GM12875 (cell line): ENCODE results near the gene PRKCG.

ENCODE experiments used
- H3K4me3 ChIP-seq: one replicate; pipeline ENCODE4 v1.5.1; 2011; ENCODE audit warnings: low read depth, low read length, control low read depth
- TF ChIP-seq, protein P1 (sequence below): IDR thresholded peaks from 2 replicates; pipeline ENCODE4 v1.5.1; 2011; ENCODE audit warnings: low read depth, mild to moderate bottlenecking, control low read depth, inconsistent platforms, low read length, moderate library complexity, borderline replicate concordance; ENCODE audit not compliant: insufficient read depth

Gene PRKCG

DNA sequence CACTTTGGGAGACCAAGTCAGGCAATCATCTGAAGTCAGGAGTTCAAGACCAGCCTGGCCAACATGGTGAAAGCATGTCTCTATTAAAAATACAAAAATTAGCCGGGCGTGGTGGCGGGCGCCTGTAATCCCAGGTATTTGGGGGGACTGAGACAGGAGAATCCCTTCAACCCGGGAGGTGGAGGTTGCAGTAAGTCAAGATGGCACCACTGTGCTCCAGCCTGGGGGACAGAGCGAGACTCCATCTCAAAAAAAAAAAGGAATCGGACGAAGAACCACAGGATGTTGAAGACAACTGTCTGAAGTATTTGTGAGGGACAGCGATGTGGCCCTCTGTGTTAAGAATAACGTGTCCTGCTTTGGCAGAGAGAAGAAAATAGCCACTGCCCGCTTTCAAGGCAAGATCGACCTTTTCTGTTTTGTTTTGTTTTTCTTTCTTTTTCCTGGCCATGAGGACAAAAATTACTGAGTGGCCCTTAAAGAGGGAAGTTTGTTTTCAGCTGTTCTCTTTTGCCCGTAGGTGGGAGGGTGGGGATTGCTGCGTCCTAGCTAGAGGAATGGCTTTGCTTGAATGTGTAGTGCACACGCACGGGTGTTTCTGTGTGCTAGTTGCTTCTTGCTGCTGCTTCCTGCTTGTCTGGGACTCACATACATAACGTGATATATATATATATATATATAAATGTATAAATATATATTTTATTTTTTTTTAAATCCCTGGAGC is 6.2 kb upstream of the PRKCG start:
- TF ChIP-seq, protein P1, sequence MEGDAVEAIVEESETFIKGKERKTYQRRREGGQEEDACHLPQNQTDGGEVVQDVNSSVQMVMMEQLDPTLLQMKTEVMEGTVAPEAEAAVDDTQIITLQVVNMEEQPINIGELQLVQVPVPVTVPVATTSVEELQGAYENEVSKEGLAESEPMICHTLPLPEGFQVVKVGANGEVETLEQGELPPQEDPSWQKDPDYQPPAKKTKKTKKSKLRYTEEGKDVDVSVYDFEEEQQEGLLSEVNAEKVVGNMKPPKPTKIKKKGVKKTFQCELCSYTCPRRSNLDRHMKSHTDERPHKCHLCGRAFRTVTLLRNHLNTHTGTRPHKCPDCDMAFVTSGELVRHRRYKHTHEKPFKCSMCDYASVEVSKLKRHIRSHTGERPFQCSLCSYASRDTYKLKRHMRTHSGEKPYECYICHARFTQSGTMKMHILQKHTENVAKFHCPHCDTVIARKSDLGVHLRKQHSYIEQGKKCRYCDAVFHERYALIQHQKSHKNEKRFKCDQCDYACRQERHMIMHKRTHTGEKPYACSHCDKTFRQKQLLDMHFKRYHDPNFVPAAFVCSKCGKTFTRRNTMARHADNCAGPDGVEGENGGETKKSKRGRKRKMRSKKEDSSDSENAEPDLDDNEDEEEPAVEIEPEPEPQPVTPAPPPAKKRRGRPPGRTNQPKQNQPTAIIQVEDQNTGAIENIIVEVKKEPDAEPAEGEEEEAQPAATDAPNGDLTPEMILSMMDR = no peak
- H3K4me3 ChIP-seq = no peak overlapping the region

DNA sequence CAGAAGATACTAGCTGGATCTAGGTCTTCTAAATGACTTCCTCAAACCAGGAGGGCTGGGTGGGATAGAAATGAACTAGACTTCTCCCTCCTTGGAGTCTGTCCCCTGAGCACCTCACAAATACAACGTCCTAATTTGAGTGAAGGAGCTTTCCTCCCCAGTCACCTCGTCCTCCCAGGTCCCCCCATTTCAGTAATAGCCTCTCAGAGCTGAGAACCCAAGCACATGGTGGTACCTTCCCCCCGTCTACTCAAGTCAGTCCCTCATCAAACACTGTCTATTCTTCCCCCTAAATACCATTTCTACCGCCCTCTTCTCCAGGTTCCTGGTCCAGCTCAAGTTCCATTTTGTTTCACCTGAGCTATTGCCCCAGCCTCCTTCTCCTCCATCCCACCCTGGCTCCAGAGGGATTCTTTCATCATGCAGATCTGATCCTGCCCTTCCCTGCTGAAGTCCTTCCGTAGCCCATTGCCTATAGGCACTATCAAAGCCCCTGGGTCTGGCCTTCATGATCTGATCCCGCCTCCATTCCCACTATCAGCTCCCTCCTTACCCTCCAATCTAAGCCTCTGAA is 5.3 kb upstream of the PRKCG start:
- TF ChIP-seq, protein P1 = no peak
- no peak overlapping the region for H3K4me3 ChIP-seq

DNA sequence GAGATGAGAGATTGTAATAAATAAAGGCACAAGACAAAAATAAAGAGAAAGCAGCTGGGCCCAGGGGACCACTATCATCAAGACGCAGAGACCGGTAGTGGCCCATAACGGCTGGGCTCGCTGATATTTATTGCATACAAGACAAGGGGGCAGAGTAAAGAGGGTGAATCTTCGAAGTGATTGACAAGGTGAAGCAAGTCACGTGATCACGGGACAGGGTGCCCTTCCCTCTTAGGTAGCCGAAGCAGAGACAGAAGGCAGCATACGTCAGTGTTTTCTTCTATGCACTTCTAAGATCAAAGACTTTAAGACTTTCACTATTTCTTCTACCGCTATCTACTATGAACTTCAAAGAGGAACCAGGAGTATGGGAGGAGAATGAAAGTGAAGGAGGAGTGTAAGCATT is 4.6 kb upstream of the PRKCG start:
- TF ChIP-seq, protein P1 = no peak
- no peak overlapping the region for H3K4me3 ChIP-seq

DNA sequence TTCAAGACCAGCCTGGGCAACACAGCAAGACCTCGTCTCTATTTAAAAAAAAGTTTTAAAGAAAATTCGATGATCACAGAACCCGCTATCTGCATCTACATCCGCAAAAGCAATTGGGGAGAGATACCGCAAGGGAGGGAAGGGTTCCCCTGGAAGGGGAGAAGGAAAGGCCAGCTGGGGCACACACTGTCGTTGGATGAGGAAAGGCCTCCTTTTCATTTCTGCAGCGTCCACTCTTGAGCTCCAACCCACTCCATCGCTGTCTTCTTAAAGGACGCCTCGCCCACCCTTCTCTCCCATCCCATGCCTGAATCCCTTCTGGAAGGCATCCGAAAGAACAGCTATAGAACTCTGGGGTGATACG is 3.2 kb upstream of the PRKCG start:
- H3K4me3 ChIP-seq = no peak overlapping the region
- TF ChIP-seq, protein P1 = no peak

DNA sequence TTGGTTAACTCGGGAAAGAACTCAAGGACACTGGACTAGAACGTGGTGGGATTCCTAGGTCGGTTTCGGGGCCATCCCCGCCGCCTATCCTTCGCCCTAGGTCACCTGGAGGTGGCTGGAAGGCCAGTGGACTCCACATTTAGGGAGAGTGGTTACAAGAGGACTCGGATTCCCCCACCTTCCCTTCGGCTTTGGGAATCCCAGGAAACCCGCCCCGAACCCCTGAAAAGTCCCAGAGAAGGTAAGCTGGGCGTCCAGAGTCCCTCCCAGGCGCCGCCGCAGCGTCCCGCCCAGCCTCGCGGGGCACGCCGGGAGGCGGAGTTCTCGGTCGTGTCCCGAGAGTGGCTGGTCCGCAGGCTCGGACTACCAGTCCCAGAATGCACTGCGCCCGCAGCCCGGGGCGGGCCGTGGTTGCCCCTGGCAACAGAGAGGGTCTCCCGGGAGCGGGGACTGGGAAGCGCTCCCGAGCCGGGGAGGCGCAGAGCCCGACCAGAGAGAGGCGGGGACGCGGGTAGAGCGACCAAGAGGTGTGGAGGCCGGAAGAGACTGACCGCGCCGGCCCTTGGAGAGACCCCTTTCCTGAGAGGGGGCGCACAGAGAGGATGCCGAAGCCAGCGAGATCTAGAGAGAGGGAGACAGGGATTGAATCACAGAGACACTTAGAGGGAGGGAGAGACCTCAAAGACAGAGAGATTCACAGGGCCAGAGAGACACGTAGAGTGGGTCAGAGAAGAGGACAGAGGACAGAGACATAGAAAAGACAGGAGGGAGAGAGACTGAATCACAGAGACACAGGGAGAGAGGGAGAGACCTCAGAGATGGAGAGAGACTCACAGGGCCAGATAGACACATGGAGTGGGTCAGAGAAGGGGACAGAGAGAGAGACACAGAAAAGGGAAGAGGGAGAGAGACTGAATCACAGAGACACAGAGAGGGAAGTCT is 2.6 kb upstream of the PRKCG start:
- H3K4me3 ChIP-seq = peak overlapping the region; percentile 27
- TF ChIP-seq, protein P1 = no peak

DNA sequence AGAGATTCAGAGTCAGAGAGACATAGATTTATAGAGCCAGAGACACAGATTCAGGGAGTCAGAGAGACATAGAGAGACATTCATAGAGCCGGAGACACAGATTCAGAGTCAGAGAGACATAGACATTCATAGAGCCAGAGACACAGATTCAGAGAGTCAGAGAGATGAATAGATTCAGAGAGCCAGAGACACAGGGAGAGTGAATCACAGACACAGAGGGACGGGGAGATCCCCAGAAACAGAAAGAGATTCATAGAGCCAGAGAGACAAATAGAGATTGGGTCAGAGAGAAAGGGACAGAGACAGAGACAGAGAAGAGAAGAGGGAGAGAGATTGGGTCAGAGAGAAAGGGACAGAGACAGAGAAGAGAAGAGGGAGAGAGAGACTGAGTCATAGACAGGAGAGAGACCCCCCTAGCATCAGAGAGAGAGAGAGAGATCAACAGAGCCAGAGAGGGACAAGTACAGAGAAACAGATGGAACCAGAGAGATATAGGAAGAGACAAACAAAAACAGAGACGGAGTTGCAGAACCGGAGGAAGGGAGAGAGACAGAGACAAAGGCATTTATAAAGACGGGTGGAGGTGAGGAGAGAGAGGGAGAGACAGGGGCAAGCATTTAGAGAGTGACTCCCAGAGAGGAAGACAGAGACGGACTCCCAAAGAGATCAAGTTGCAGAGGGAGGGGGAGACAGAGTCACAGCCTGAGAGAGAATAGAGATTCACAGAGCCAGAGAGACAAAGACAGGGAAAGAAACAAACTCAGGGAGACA is 1.1 kb upstream of the PRKCG start:
- H3K4me3 ChIP-seq = no peak overlapping the region
- TF ChIP-seq, protein P1 = no peak
